ACC112 (cell line): Measurements from ENCODE around the gene COL21A1.

Source experiments
- H2AFZ ChIP-seq: fragments of 200-600 bp; sonication (generic); one replicate; pipeline ENCODE4 v1.6.0; 2017; ENCODE audit warnings: antibody characterized with exemption, low read length; ENCODE audit not compliant: unreplicated experiment
- H3K27ac ChIP-seq: fragments of 200-600 bp; sonication (generic); 2 replicates; pipeline ENCODE4 v1.5.1; 2014; ENCODE audit warnings: low read depth, mild to moderate bottlenecking, antibody characterized with exemption, low read length, moderate library complexity
- H3K27me3 ChIP-seq: fragments of 200-600 bp; sonication (generic); 2 replicates; pipeline ENCODE4 v1.6.1; 2014; ENCODE audit warnings: mild to moderate bottlenecking, antibody characterized with exemption, low read length, moderate library complexity, mixed read lengths; ENCODE audit not compliant: insufficient read depth
- H3K36me3 ChIP-seq: fragments of 200-600 bp; sonication (generic); 2 replicates; pipeline ENCODE4 v1.6.1; 2016; ENCODE audit warnings: mild to moderate bottlenecking, antibody characterized with exemption, low read length, moderate library complexity, mixed read lengths; ENCODE audit not compliant: insufficient read depth
- H3K4me1 ChIP-seq: fragments of 200-600 bp; sonication (generic); one replicate; pipeline ENCODE4 v1.6.1; 2016; ENCODE audit warnings: low read length, mixed read lengths; ENCODE audit not compliant: insufficient read depth, unreplicated experiment, control insufficient read depth
- H3K4me3 ChIP-seq: fragments of 200-600 bp; sonication (generic); 2 replicates; pipeline ENCODE4 v1.5.1; 2014; ENCODE audit warnings: mild to moderate bottlenecking, low read depth, low read length
- H3K79me2 ChIP-seq: fragments of 200-600 bp; sonication (generic); one replicate; pipeline ENCODE4 v1.6.0; 2016; ENCODE audit warnings: low read length; ENCODE audit not compliant: control insufficient read depth, unreplicated experiment, insufficient read depth

COL21A1 gene

GRCh38 chr6:56143796-56144195 is 103.6 kb downstream of the COL21A1 start:
- Histone ChIP-seq H3K27me3 (no peaks in the 10 kb centered on the region), H2AFZ (peak overlapping the region; percentile 78), H3K27ac (peak overlapping the region; percentile 97), H3K4me3 (0 out of 2 replicates have a peak overlapping the region, but pooled peaks have one; percentile 14), H3K79me2 (no peaks in the 10 kb centered on the region), H3K36me3 (peaks cover 3% of the 10 kb centered on the region; the same call in 1 of the 2 replicates), H3K4me1 (peaks cover 44% of the 10 kb centered on the region)

DNA sequence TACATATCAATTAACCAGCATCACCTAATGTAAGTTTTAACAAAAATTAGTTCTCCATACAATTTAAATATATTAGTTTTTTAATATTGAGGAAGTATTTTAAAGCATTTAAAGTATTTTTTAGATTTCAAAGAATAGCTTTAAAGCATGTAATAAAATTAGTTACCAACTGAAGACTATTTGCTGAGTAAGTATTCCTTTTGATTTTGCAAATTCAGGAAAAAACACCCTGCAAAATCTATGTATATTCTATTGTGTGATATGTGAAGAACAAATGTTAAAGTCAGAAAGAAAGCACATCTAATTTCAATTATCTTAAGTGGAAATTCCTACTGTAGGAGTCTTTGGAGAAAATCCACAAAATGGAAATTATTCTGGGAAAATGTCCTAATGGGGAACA is 107.3 kb downstream of the COL21A1 start:
- Histone ChIP-seq H3K36me3 (peaks cover 3% of the 10 kb centered on the region; the same call in 1 of the 2 replicates), H3K27ac (no peak overlapping the region), H2AFZ (no peak overlapping the region), H3K27me3 (no peaks in the 10 kb centered on the region), H3K4me3 (no peak overlapping the region), H3K4me1 (peaks cover 17% of the 10 kb centered on the region), H3K79me2 (no peaks in the 10 kb centered on the region)

GRCh38 chr6:56115715-56116114 is 131.7 kb downstream of the COL21A1 start:
- Histone ChIP-seq H3K4me1 (no peaks in the 10 kb centered on the region), H3K27me3 (no peaks in the 10 kb centered on the region), H3K36me3 (no peaks in the 10 kb centered on the region)

GRCh38 chr6:56109149-56109548 is 138.2 kb downstream of the COL21A1 start:
- Histone ChIP-seq H3K36me3 (no peaks in the 10 kb centered on the region), H3K27me3 (no peaks in the 10 kb centered on the region), H3K79me2 (no peaks in the 10 kb centered on the region), H3K4me3 (no peak overlapping the region), H3K4me1 (no peaks in the 10 kb centered on the region), H3K27ac (no peak overlapping the region), H2AFZ (no peak overlapping the region)

More at GRCh38 chr6:56115715-56116114, 131.7 kb downstream of the COL21A1 start:
- H2AFZ ChIP-seq: no peak overlapping the region
- H3K27ac ChIP-seq: no peak overlapping the region
- no peaks in the 10 kb centered on the region for H3K79me2 ChIP-seq
- H3K4me3 ChIP-seq: no peak overlapping the region

DNA sequence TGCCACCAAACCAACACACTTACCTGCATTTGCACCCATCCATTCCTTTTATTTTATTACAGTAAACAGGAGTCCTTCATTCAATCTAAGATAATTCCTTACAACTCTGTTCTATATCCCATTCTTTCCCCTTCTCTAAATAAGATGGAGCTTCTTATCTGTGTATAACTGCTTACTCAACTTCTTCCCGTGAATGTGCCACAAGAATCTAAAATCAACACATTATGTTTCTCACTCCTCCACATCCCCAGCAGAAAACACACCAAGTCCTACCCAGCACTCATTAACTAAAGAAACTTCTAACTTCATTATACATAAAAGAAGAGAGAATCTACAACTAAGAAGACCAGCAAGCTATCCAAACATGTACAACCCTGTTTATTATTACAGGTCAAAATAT is 141.1 kb downstream of the COL21A1 start:
- H3K36me3 ChIP-seq: no peaks in the 10 kb centered on the region
- H3K79me2 ChIP-seq: no peaks in the 10 kb centered on the region
- no peak overlapping the region for H3K27ac ChIP-seq
- H3K27me3 ChIP-seq: no peaks in the 10 kb centered on the region
- no peak overlapping the region for H3K4me3 ChIP-seq
- peaks cover 16% of the 10 kb centered on the region for H3K4me1 ChIP-seq
- H2AFZ ChIP-seq: no peak overlapping the region

GRCh38 chr6:56104591-56104990 is 142.8 kb downstream of the COL21A1 start:
- no peaks in the 10 kb centered on the region for H3K36me3 ChIP-seq
- H3K4me1 ChIP-seq: peaks cover 23% of the 10 kb centered on the region
- no peak overlapping the region for H3K4me3 ChIP-seq
- no peaks in the 10 kb centered on the region for H3K79me2 ChIP-seq
- no peaks in the 10 kb centered on the region for H3K27me3 ChIP-seq
- no peak overlapping the region for H3K27ac ChIP-seq
- no peak overlapping the region for H2AFZ ChIP-seq

DNA sequence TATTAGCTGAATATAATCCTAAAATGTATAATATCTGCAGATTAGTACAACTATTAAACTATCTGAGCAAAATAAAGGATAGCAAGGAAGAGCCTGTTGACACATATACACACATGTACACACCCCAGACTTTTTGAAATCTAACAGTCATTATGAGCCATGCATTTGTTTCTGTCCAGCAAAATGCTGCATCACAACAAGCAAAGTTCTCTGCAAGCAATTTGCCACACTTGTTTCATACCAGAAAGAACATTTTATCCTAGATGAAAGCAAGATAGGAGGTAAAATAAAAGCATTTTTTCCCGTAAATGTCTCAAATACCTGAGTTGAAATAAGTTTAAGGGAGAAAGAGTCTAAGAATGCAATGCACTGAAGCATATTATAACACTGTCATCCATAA is 145.2 kb downstream of the COL21A1 start:
- no peak overlapping the region for H3K4me3 ChIP-seq

GRCh38 chr6:56101141-56101553 is 146.2 kb downstream of the COL21A1 start:
- H3K79me2 ChIP-seq: no peaks in the 10 kb centered on the region
- H3K4me3 ChIP-seq: no peak overlapping the region
- peak overlapping the region; percentile 92 for H3K27ac ChIP-seq
- peaks cover 30% of the 10 kb centered on the region for H3K4me1 ChIP-seq
- H3K27me3 ChIP-seq: no peaks in the 10 kb centered on the region
- H2AFZ ChIP-seq: no peak overlapping the region
- H3K36me3 ChIP-seq: no peaks in the 10 kb centered on the region

More for the DNA sequence above, 145.2 kb downstream of the COL21A1 start:
- Histone ChIP-seq H3K27me3 (no peaks in the 10 kb centered on the region), H2AFZ (no peak overlapping the region), H3K79me2 (no peaks in the 10 kb centered on the region), H3K36me3 (no peaks in the 10 kb centered on the region), H3K4me1 (peaks cover 26% of the 10 kb centered on the region), H3K27ac (peak overlapping the region; percentile 92)

- Histone ChIP-seq H3K27me3 (no peaks in the 10 kb centered on the region), H3K36me3 (0 out of 2 replicates have a peak, but pooled peaks cover 4% of the 10 kb centered on the region), H3K4me3 (no peak overlapping the region), H2AFZ (peak overlapping the region; percentile 36), H3K4me1 (peaks cover 21% of the 10 kb centered on the region), H3K79me2 (no peaks in the 10 kb centered on the region), H3K27ac (no peak overlapping the region)
Measured at GRCh38 chr6:56096946-56097621, 150.3 kb downstream of the COL21A1 start.

DNA sequence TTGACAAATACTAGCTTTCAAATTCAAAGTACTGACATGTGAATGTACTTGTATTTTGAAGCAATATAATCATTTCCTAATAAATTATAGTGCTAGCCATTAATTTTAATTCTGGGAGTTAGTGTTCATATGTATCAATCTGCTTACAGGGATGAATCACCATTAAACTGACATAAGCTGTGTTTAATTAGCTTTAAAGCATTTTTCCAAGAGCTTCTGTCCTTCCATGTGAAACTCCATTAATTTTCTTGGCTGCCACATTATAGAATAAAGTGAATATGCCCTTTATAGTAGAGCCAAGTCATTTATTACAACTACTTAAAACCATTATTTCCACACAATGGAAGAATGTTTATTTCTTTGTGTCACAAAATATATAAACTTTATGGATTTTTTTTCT is 150.8 kb downstream of the COL21A1 start:
- H3K36me3 ChIP-seq: 0 out of 2 replicates have a peak, but pooled peaks cover 4% of the 10 kb centered on the region

GRCh38 chr6:56093776-56094175 is 153.6 kb downstream of the COL21A1 start:
- Histone ChIP-seq H3K36me3 (0 out of 2 replicates have a peak, but pooled peaks cover 4% of the 10 kb centered on the region), H3K4me3 (no peak overlapping the region), H3K79me2 (no peaks in the 10 kb centered on the region), H3K27me3 (no peaks in the 10 kb centered on the region), H3K4me1 (peaks cover 13% of the 10 kb centered on the region), H3K27ac (no peak overlapping the region), H2AFZ (no peak overlapping the region)

More for the DNA sequence above, 150.8 kb downstream of the COL21A1 start:
- no peak overlapping the region for H2AFZ ChIP-seq
- no peaks in the 10 kb centered on the region for H3K27me3 ChIP-seq
- H3K27ac ChIP-seq: no peak overlapping the region
- no peak overlapping the region for H3K4me3 ChIP-seq
- H3K4me1 ChIP-seq: peaks cover 18% of the 10 kb centered on the region
- H3K79me2 ChIP-seq: no peaks in the 10 kb centered on the region
